Neuronal stem cell (in vitro differentiated cells): Measurements from ENCODE around the gene N4BP3.
A peak's percentile ranks its signal among the peaks of the same experiment; 100 is the strongest.

ENCODE experiments used
- DNase-seq: peaks from one replicate; pipeline ENCODE4 v3.0.0-alpha.2; 2013; ENCODE audit warnings: low spot score
- H2AFZ ChIP-seq: one replicate; pipeline ENCODE4 v1.6.1; 2013; ENCODE audit warnings: mild to moderate bottlenecking, low read length, inconsistent platforms
- H2AK5ac ChIP-seq: 2 replicates; pipeline ENCODE4 v1.6.1; 2013; ENCODE audit warnings: low read depth, mild to moderate bottlenecking, inconsistent platforms, low read length, moderate library complexity, mixed read lengths
- H2BK120ac ChIP-seq: 2 replicates; pipeline ENCODE4 v1.6.1; 2013; ENCODE audit warnings: low read depth, mild to moderate bottlenecking, inconsistent platforms, low read length, moderate library complexity, mixed read lengths
- H2BK12ac ChIP-seq: one replicate; pipeline ENCODE4 v1.6.1; 2013; ENCODE audit warnings: low read length, inconsistent platforms
- H2BK15ac ChIP-seq: 2 replicates; pipeline ENCODE4 v1.6.1; 2013; ENCODE audit warnings: mild to moderate bottlenecking, low read length, inconsistent platforms, mixed read lengths
- H2BK5ac ChIP-seq: one replicate; pipeline ENCODE4 v1.6.1; 2013; ENCODE audit warnings: inconsistent platforms, mild to moderate bottlenecking, low read length, moderate library complexity
- H3K14ac ChIP-seq: one replicate; pipeline ENCODE4 v1.6.1; 2013; ENCODE audit warnings: low read length, inconsistent platforms
- H3K18ac ChIP-seq: 2 replicates; pipeline ENCODE4 v1.6.1; 2013; ENCODE audit warnings: low read length, inconsistent platforms
- H3K23ac ChIP-seq: 2 replicates; pipeline ENCODE4 v1.6.1; 2013; ENCODE audit warnings: low read depth, mild to moderate bottlenecking, mixed read lengths, low read length, inconsistent platforms; ENCODE audit not compliant: poor library complexity
- H3K27ac ChIP-seq: replicated peaks from 3 replicates; pipeline ENCODE4 v1.5.1; 2013; ENCODE audit warnings: low read length, inconsistent platforms
- H3K27me3 ChIP-seq, 3 experiments: 2 replicates each; pipeline ENCODE4 v1.6.1; 2013; ENCODE audit warnings: low read length in 3 of 3, mild to moderate bottlenecking in 2 of 3, inconsistent platforms in 1 of 3, low read depth in 1 of 3, mixed read lengths in 1 of 3, moderate library complexity in 1 of 3; ENCODE audit not compliant: control insufficient read depth in 3 of 3, insufficient read depth in 3 of 3
- H3K36me3 ChIP-seq, 2 donors: replicated peaks in 1 of 2; 2 replicates each; pipeline ENCODE4 v1.6.1; 2013; ENCODE audit warnings: low read length in 2 of 2; ENCODE audit not compliant: control insufficient read depth in 2 of 2, insufficient read depth in 2 of 2
- H3K4ac ChIP-seq: 2 replicates; pipeline ENCODE4 v1.6.1; 2013; ENCODE audit warnings: inconsistent platforms, mild to moderate bottlenecking, low read length, moderate library complexity
- H3K4me1 ChIP-seq, 2 donors: 1 replicate in 1 of 2; 2 replicates in 1 of 2; pipeline ENCODE4 v1.6.1; 2013; ENCODE audit warnings: low read length in 2 of 2, low read depth in 1 of 2; ENCODE audit not compliant: control insufficient read depth in 2 of 2, insufficient read depth in 1 of 2
- H3K4me2 ChIP-seq: one replicate; pipeline ENCODE4 v1.6.1; 2013; ENCODE audit warnings: mild to moderate bottlenecking, low read length, inconsistent platforms; ENCODE audit not compliant: insufficient read depth, poor library complexity, severe bottlenecking
- H3K4me3 ChIP-seq, 2 donors: 2 replicates each; pipeline ENCODE4 v1.5.1; 2013; ENCODE audit warnings: low read length in 2 of 2, mild to moderate bottlenecking in 2 of 2, inconsistent platforms in 1 of 2, moderate library complexity in 1 of 2
- H3K79me1 ChIP-seq: one replicate; pipeline ENCODE4 v1.6.1; 2013; ENCODE audit warnings: low read depth, mild to moderate bottlenecking, inconsistent platforms, low read length, moderate library complexity
- H3K9ac ChIP-seq: one replicate; pipeline ENCODE4 v1.6.1; 2013; ENCODE audit warnings: mild to moderate bottlenecking, low read depth, low read length, inconsistent platforms; ENCODE audit not compliant: poor library complexity
- H3K9me3 ChIP-seq, 2 donors: replicated peaks in 1 of 2; 2 replicates each; pipeline versions ENCODE3 to v1.6.1; 2013; ENCODE audit warnings: low read length in 2 of 2, mild to moderate bottlenecking in 2 of 2, inconsistent platforms in 1 of 2, low read depth in 1 of 2, mixed read lengths in 1 of 2, moderate library complexity in 1 of 2; ENCODE audit not compliant: control insufficient read depth in 2 of 2, insufficient read depth in 1 of 2
- H4K8ac ChIP-seq: one replicate; pipeline ENCODE4 v1.6.1; 2013; ENCODE audit warnings: low read depth, mild to moderate bottlenecking, inconsistent platforms, low read length, moderate library complexity
- H4K91ac ChIP-seq: one replicate; pipeline ENCODE4 v1.6.1; 2013; ENCODE audit warnings: low read length, low read depth, mild to moderate bottlenecking, inconsistent platforms; ENCODE audit not compliant: poor library complexity
- WGBS, 2 donors: extraction: QIAGEN DNeasy Blood & Tissue Kit; methylation state at CpG; one replicate each; pipeline ENCODE4 v1.1.7; 2013; ENCODE audit warnings: missing lambda C conversion rate in 2 of 2, mixed read lengths in 1 of 2; ENCODE audit not compliant: insufficient read length in 2 of 2, insufficient replicate concordance in 1 of 2; ENCODE audit errors: extremely low coverage in 2 of 2; 5-methylcytosine and 5-hydroxymethylcytosine counted together

N4BP3 gene

DNA sequence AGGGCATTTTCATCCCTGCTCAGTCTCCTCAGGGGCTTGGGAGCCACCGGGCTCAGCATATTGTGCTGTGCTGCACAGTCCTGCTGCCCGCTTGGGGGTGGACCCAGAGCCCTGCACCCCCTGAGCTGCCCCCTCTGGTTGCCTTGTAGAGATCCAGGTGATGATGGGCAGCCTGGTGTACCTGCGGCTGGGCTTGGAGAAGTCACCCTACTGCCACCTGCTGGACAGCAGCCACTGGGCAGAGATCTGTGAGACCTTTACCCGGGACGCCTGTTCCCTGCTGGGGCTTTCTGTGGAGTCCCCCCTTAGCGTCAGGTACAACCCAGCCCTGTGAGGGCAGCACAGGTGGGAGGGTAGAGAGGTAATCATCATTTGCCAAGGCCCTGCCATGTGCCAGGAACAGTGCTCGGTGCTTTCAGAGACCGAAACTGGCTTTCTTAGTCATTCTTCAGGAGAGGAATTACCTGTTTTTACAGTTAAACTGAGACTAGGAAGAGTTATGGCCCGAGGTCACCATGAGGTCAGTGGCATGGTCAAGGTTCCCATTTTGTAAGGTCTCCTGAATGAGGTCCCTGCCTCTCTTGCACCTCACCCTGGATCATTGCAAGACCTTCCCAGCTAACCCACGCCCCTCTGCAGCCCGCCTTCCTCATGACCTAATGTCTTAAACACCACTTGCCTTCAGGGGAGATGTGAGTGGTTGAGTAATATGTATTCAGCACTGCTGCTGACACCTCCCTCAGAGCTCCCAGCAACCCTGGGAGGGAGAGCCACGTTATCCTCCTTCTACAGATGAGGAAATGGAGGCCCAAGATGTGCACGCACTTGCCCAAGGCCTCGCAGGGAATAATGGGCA, 32.9 kb downstream of the N4BP3 start:
- Histone ChIP-seq H2BK120ac (no peak overlapping the region), H3K4me2 (no peak overlapping the region), H2BK5ac (no peak overlapping the region), H3K23ac (peak overlapping the region; percentile 8), H3K4me3 (no peak overlapping the region), H3K36me3 (peaks cover 65 to 98% of the 10 kb centered on the region in 2 donors), H3K14ac (no peak overlapping the region), H3K79me1 (peaks cover 5% of the 10 kb centered on the region), H2AK5ac (no peak overlapping the region), H3K9ac (no peak overlapping the region), H2BK12ac (no peak overlapping the region), H2AFZ (no peak overlapping the region), H3K27me3 (no peaks in the 10 kb centered on the region), H2BK15ac (no peak overlapping the region), H4K91ac (no peak overlapping the region), H3K18ac (no peak overlapping the region), H3K4me1 (no peaks in the 10 kb centered on the region), H4K8ac (no peak overlapping the region), H3K27ac (no peak overlapping the region), H3K4ac (no peak overlapping the region), H3K9me3 (no peaks in the 10 kb centered on the region)
- no CpG with 5 or more reads among the region's 14 CpGs for WGBS, 2 donors
- DNase-seq, result peak; percentile 31

DNA sequence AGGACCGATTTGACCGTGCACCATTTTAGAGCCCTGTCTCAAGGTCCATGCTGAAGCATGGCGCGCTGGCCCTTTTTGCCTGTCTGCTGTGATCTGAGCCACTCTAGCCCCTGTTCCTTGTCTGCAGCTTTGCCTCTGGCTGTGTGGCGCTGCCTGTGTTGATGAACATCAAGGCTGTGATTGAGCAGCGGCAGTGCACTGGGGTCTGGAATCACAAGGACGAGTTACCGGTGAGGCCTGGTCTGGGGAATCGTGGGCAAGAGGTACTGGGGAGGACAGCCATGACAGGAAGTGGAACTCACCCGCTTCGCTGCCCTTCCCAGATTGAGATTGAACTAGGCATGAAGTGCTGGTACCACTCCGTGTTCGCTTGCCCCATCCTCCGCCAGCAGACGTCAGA, 34.1 kb downstream of the N4BP3 start:
- Histone ChIP-seq H3K4me3 (no peak overlapping the region), H3K9me3 (no peaks in the 10 kb centered on the region), H4K8ac (no peak overlapping the region), H3K4me2 (no peak overlapping the region), H4K91ac (no peak overlapping the region), H3K79me1 (peaks cover 5% of the 10 kb centered on the region), H2AFZ (no peak overlapping the region), H2AK5ac (no peak overlapping the region), H3K4me1 (no peaks in the 10 kb centered on the region), H2BK5ac (no peak overlapping the region), H3K18ac (no peak overlapping the region), H2BK120ac (no peak overlapping the region), H3K27me3 (no peaks in the 10 kb centered on the region), H3K14ac (no peak overlapping the region), H3K23ac (no peak overlapping the region), H3K4ac (no peak overlapping the region), H3K9ac (peak overlapping the region; percentile 53), H3K36me3 (peaks cover 75 to 97% of the 10 kb centered on the region in 2 donors), H3K27ac (no peak overlapping the region), H2BK15ac (no peak overlapping the region), H2BK12ac (no peak overlapping the region)
- WGBS, 2 donors, result no CpG with 5 or more reads among the region's 15 CpGs
- DNase-seq, result no peak

DNA sequence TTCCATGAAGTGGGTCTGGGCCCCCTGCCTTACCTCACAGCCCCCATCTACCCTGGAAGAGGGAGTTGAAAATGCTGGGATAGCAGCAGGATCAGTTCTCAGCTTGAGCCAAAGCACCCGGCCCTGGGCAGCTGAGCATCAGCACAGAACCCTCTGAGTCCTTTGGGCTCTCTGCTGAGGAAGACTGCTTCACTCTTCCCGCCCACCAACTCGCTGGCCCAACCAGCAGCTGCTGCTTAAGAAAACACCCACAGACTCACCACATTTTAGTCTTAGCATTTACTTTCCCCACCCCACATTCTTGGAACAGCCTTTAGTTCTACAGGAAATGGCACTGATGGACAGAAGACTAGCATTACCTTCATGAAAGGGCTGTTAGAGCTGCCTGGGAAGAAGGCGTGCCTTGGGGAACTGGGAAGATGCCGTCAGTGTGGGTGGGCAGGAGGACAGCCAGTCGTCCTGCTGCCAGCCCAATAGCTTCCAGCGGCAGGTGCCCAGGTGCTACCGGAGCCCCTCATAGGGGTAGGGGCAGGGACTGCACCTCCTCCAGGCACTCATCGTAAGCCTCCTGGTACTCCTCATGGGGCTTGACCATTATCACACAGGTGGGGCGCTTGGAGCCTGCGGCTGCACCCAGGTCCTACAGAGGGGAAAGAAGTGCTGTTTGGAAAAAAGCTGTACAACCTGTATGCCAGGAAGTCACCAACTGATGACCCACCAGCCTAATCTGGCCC, 36.0 kb downstream of the N4BP3 start:
- H3K23ac ChIP-seq, result no peak overlapping the region
- H3K9ac ChIP-seq, result peak overlapping the region; percentile 47
- no peak overlapping the region for H2AFZ ChIP-seq
- no peak overlapping the region for H3K4me3 ChIP-seq
- H3K27me3 ChIP-seq, result no peaks in the 10 kb centered on the region
- H4K91ac ChIP-seq, result no peak overlapping the region
- H3K27ac ChIP-seq, result no peak overlapping the region
- no peak overlapping the region for H2BK12ac ChIP-seq
- no peak overlapping the region for H4K8ac ChIP-seq
- peaks cover 60 to 80% of the 10 kb centered on the region in 2 donors for H3K36me3 ChIP-seq
- no peak overlapping the region for H2BK120ac ChIP-seq
- no peaks in the 10 kb centered on the region for H3K9me3 ChIP-seq
- H3K4me2 ChIP-seq, result no peak overlapping the region
- H2AK5ac ChIP-seq, result no peak overlapping the region
- H2BK5ac ChIP-seq, result no peak overlapping the region
- no CpG with 5 or more reads among the region's 11 CpGs for WGBS, 2 donors
- peaks cover 6% of the 10 kb centered on the region for H3K79me1 ChIP-seq
- H3K4ac ChIP-seq, result no peak overlapping the region
- H2BK15ac ChIP-seq, result no peak overlapping the region
- peaks cover 0 to 3% of the 10 kb centered on the region in 2 donors for H3K4me1 ChIP-seq
- DNase-seq, result no peak
- no peak overlapping the region for H3K14ac ChIP-seq
- no peak overlapping the region for H3K18ac ChIP-seq
